Measurements from ENCODE around the gene TMTC1. TPM values are rescaled to one million over a fixed set of nuclear protein-coding genes. Genes with fewer than 3 reads are reported as not detected.

The TMTC1 gene
- total RNA-seq, 3 donors from 2014 or later (not counting 1 experiment from before 2014, with no cell fraction given): 0.18 to 2.0 (median 0.50) TPM

DNA sequence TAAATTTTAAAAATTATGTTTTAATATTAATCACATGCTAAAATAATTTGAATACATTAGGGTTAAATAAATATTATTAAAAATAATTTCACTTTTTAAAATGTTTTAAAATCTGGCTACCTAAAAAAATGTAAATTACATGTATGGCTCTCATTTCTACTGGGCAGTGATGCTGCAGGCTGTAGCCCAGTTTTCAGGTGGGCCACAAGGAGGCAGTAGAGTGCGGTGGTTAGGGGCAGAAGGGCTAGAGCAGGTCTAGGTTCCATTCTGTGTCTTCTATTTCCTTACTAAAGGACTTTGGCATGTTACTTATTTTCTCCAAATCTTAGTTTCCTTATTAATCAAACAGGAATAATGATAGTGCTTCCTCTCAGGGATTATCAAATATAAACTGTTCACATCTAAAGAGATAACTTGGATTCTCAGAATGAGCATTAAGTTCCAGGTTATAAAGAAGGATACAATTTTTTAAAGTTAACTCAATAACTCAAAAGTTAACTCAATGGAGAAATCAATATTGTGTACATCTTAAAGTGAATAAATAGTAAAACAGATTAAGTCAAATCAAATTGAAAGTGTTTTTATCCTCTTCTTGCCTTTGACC is 231.3 kb downstream of the TMTC1 start:
- Histone ChIP-seq H3K4me1 (ENCODE audit: control insufficient read depth, insufficient read depth, low read length) (no peaks in the 10 kb centered on the region), H3K9me3 (ENCODE audit: control insufficient read depth, insufficient read depth, low read length) (no peaks in the 10 kb centered on the region), H3K27me3 (ENCODE audit: control insufficient read depth, insufficient read depth, low read length) (no peaks in the 10 kb centered on the region), H3K27ac (ENCODE audit: low read length) (no peak overlapping the region), H3K4me3 (ENCODE audit: low read length) (no peak overlapping the region), H3K36me3 (ENCODE audit: control insufficient read depth, insufficient read depth, low read length) (no peaks in the 10 kb centered on the region)
- WGBS (ENCODE audit: insufficient coverage): 0% methylated on average over 1 of the region's 1 CpG
- Mint-ChIP-seq H3K4me3 (no peak overlapping the region), H3K4me1 (no peaks in the 10 kb centered on the region), H3K27me3 (ENCODE audit: low read depth in 2 of 2) (peaks cover 0 to 12% of the 10 kb centered on the region in 2 donors), H3K36me3 (no peaks in the 10 kb centered on the region), H3K9me3 (no peaks in the 10 kb centered on the region), H3K27ac (no peak overlapping the region)
- peak; percentile 37 to 72 for DNase-seq
- ATAC-seq: peak; percentile 72 to 88 (median 73)
- intact Hi-C loops (cut with micrococcal nuclease): loop anchor here (1.0 kb wide), 1 partner anchor 1255 kb away; no protein-coding TSS in a partner anchor
- TF ChIP-seq, protein P1, sequence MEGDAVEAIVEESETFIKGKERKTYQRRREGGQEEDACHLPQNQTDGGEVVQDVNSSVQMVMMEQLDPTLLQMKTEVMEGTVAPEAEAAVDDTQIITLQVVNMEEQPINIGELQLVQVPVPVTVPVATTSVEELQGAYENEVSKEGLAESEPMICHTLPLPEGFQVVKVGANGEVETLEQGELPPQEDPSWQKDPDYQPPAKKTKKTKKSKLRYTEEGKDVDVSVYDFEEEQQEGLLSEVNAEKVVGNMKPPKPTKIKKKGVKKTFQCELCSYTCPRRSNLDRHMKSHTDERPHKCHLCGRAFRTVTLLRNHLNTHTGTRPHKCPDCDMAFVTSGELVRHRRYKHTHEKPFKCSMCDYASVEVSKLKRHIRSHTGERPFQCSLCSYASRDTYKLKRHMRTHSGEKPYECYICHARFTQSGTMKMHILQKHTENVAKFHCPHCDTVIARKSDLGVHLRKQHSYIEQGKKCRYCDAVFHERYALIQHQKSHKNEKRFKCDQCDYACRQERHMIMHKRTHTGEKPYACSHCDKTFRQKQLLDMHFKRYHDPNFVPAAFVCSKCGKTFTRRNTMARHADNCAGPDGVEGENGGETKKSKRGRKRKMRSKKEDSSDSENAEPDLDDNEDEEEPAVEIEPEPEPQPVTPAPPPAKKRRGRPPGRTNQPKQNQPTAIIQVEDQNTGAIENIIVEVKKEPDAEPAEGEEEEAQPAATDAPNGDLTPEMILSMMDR (IDR thresholded peaks at IDR 0.05): peak; percentile 71

DNA sequence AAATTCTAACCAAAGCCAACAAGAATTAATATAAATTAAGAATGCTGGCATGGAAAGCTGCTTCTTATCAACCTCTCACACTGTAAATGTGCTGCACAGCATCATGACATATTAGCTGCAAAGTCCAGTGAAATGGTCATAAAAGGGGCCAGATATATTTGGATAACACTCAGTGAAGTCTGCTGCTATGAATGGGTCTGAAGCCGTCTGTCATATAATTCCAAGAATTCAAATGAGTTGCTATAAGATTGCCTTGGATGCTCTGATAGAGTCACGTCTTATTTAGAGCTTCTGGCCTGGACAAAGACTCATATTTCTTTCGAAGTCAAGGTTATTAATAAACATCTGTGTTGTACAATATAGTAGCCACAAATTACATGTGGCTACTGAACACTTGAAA is 231.9 kb downstream of the TMTC1 start:
- WGBS (ENCODE audit: insufficient coverage): 70% methylated on average over 2 of the region's 3 CpGs

DNA sequence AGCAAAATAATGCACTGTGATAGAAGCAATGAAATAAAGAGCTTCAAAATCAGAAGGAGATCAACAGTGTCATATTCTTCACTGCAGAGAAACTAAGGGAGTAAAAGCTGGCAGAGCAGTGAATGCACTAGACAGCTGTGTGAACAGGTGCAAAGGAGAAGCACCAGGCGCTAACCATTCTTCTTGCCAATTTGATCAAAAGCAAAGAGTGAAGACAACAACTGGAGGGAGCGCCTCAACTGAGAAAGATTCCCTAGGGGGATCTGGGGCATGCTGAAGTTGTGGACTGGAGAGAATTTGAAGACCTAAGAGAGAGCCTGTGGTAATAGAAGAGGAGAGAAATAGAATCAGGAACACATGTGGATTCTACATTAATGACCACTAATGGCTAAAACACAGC is 235.9 kb downstream of the TMTC1 start:
- DNase-seq: no peak
- ATAC-seq: no peak
- intact Hi-C loops (cut with micrococcal nuclease): no loop called here
- H3K27me3 Mint-ChIP-seq (ENCODE audit: low read depth in 2 of 2): peaks cover 0 to 6% of the 10 kb centered on the region in 2 donors
- H3K27ac ChIP-seq (ENCODE audit: low read length): no peak overlapping the region
- no peaks in the 10 kb centered on the region for H3K36me3 Mint-ChIP-seq
- H3K4me3 ChIP-seq (ENCODE audit: low read length): no peak overlapping the region
- H3K36me3 ChIP-seq (ENCODE audit: control insufficient read depth, insufficient read depth, low read length): no peaks in the 10 kb centered on the region
- TF ChIP-seq, protein P1 (IDR thresholded peaks at IDR 0.05): no peak
- no peaks in the 10 kb centered on the region for H3K9me3 Mint-ChIP-seq
- H3K9me3 ChIP-seq (ENCODE audit: control insufficient read depth, insufficient read depth, low read length): no peaks in the 10 kb centered on the region
- H3K4me1 ChIP-seq (ENCODE audit: control insufficient read depth, insufficient read depth, low read length): no peaks in the 10 kb centered on the region
- no peaks in the 10 kb centered on the region for H3K4me1 Mint-ChIP-seq
- H3K4me3 Mint-ChIP-seq: no peak overlapping the region
- no peaks in the 10 kb centered on the region for H3K27me3 ChIP-seq (ENCODE audit: control insufficient read depth, insufficient read depth, low read length)
- no peak overlapping the region for H3K27ac Mint-ChIP-seq
- WGBS (ENCODE audit: insufficient coverage): 95% methylated on average over 2 of the region's 2 CpGs

More for the DNA sequence above, 231.9 kb downstream of the TMTC1 start:
- TF ChIP-seq, protein P1 (IDR thresholded peaks at IDR 0.05): no peak
- Histone ChIP-seq H3K27me3 (ENCODE audit: control insufficient read depth, insufficient read depth, low read length) (no peaks in the 10 kb centered on the region), H3K4me3 (ENCODE audit: low read length) (no peak overlapping the region), H3K36me3 (ENCODE audit: control insufficient read depth, insufficient read depth, low read length) (no peaks in the 10 kb centered on the region), H3K27ac (ENCODE audit: low read length) (no peak overlapping the region), H3K4me1 (ENCODE audit: control insufficient read depth, insufficient read depth, low read length) (no peaks in the 10 kb centered on the region), H3K9me3 (ENCODE audit: control insufficient read depth, insufficient read depth, low read length) (no peaks in the 10 kb centered on the region)
- H3K27ac Mint-ChIP-seq: no peak overlapping the region
- no peaks in the 10 kb centered on the region for H3K36me3 Mint-ChIP-seq
- ATAC-seq: no peak
- H3K4me1 Mint-ChIP-seq: no peaks in the 10 kb centered on the region
- no peak for DNase-seq
- intact Hi-C loops (cut with micrococcal nuclease): loop anchor here (1.0 kb wide), 1 partner anchor 1255 kb away; no protein-coding TSS in a partner anchor
- peaks cover 0 to 12% of the 10 kb centered on the region in 2 donors for H3K27me3 Mint-ChIP-seq (ENCODE audit: low read depth in 2 of 2)
- H3K4me3 Mint-ChIP-seq: no peak overlapping the region
- H3K9me3 Mint-ChIP-seq: no peaks in the 10 kb centered on the region
